Measurements from ENCODE around the gene ARTN.

Gene ARTN

DNA sequence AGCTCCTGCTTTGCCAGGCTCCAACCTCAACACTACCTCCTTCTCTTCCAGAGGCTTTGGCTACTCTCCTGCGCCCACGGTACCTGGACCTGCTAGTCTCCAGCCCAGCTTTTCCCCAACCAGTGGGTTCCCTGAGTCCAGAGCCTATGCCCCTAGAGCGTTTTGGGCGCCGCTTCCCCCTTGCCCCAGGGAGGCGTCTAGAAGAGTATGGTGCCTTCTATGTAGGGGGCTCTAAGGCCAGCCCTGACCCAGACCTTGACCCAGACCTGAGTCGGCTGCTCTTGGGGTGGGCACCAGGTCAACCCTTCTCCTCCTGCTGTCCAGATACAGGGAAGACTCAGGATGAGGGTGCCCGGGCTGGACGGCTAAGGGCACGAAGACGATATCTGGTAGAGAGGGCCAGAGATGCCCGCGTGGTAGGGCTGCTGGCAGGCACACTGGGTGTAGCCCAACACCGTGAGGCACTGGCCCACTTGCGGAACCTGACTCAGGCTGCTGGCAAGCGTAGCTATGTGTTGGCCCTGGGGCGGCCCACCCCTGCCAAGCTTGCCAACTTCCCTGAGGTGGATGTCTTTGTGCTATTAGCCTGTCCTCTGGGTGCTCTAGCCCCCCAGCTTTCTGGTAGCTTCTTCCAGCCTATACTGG lies 37.9 kb downstream of the ARTN start:
- H3K27ac ChIP-seq (ENCODE audit: low read depth, low read length), result no peak overlapping the region
- H3K79me2 ChIP-seq (ENCODE audit: control insufficient read depth, insufficient read depth, low read length), result peaks cover 20% of the 10 kb centered on the region
- H3K79me1 ChIP-seq (ENCODE audit: low read length), result peaks cover 19% of the 10 kb centered on the region
- no peak overlapping the region for H3K18ac ChIP-seq (ENCODE audit: low read length)
- DNase-seq, result no peak
- H4K8ac ChIP-seq (ENCODE audit: low read depth, low read length), result no peak overlapping the region
- no peak overlapping the region for H3K4me3 ChIP-seq (ENCODE audit: low read length)
- H3K4me2 ChIP-seq (ENCODE audit: low read length), result no peak overlapping the region
- no peak overlapping the region for H3K56ac ChIP-seq (ENCODE audit: low read length)
- H2BK5ac ChIP-seq (ENCODE audit: low read length), result no peak overlapping the region
- no peak overlapping the region for H4K5ac ChIP-seq (ENCODE audit: low read length)
- no peak overlapping the region for H3K9ac ChIP-seq (ENCODE audit: low read length)
- H3K4ac ChIP-seq (ENCODE audit: low read depth, low read length), result no peak overlapping the region
- no peaks in the 10 kb centered on the region for H3K27me3 ChIP-seq (ENCODE audit: insufficient read depth, low read length, poor library complexity)
- H3K23ac ChIP-seq (ENCODE audit: low read length), result no peak overlapping the region
- no peak overlapping the region for H2BK120ac ChIP-seq (ENCODE audit: low read depth, low read length)
- H3K4me1 ChIP-seq (ENCODE audit: control insufficient read depth, low read depth, low read length), result peaks cover 2% of the 10 kb centered on the region
- H2BK15ac ChIP-seq (replicated peaks; ENCODE audit: low read depth), result no peak overlapping the region
- no CpG with 5 or more reads among the region's 17 CpGs for WGBS (ENCODE audit: extremely low coverage, insufficient coverage, low lambda C conversion rate)
- no peak overlapping the region for H2AK5ac ChIP-seq (ENCODE audit: low read length)
- H3K36me3 ChIP-seq (ENCODE audit: control insufficient read depth, insufficient read depth, low read length), result peaks cover 2% of the 10 kb centered on the region

DNA sequence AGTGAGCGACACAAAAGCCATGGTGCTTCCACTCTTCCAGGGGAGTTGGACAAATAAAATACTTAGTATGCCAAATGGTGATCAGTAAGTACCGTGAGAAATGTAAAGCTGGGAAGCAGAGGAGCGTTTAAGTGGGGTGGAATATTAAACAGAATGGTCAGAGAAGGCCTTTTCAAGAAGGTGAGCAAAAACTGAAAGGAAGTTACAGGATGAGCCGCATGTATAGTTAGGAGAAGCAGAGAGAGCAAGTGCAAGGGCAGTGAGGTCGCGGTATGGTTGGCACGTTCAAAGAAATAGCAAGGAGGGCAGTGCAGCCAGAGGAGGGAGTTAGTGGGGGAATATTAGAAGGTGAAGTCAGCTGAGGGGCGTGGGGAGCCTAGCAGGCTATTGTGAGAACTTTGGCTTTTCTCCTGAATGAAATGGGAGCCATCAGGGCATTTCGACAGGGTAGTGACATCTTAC lies 40.4 kb downstream of the ARTN start:
- H3K79me2 ChIP-seq (ENCODE audit: control insufficient read depth, insufficient read depth, low read length), result peaks cover 20% of the 10 kb centered on the region
- no peak overlapping the region for H2BK5ac ChIP-seq (ENCODE audit: low read length)
- H3K9ac ChIP-seq (ENCODE audit: low read length), result peak overlapping the region; percentile 61
- H3K4me2 ChIP-seq (ENCODE audit: low read length), result peak overlapping the region; percentile 65
- peak overlapping the region; percentile 79 for H3K56ac ChIP-seq (ENCODE audit: low read length)
- H2BK15ac ChIP-seq (replicated peaks; ENCODE audit: low read depth), result no peak overlapping the region
- peaks cover 5% of the 10 kb centered on the region for H3K36me3 ChIP-seq (ENCODE audit: control insufficient read depth, insufficient read depth, low read length)
- H3K4me3 ChIP-seq (ENCODE audit: low read length), result peak overlapping the region; percentile 28
- H3K27me3 ChIP-seq (ENCODE audit: insufficient read depth, low read length, poor library complexity), result no peaks in the 10 kb centered on the region
- no CpG with 5 or more reads among the region's 9 CpGs for WGBS (ENCODE audit: extremely low coverage, insufficient coverage, low lambda C conversion rate)
- no peak overlapping the region for H3K18ac ChIP-seq (ENCODE audit: low read length)
- no peak overlapping the region for H4K8ac ChIP-seq (ENCODE audit: low read depth, low read length)
- H2BK120ac ChIP-seq (ENCODE audit: low read depth, low read length), result no peak overlapping the region
- H3K27ac ChIP-seq (ENCODE audit: low read depth, low read length), result no peak overlapping the region
- H3K79me1 ChIP-seq (ENCODE audit: low read length), result peaks cover 30% of the 10 kb centered on the region
- DNase-seq, result no peak
- no peak overlapping the region for H2AK5ac ChIP-seq (ENCODE audit: low read length)
- no peak overlapping the region for H4K5ac ChIP-seq (ENCODE audit: low read length)
- no peak overlapping the region for H3K23ac ChIP-seq (ENCODE audit: low read length)
- no peak overlapping the region for H3K4ac ChIP-seq (ENCODE audit: low read depth, low read length)
- peaks cover 2% of the 10 kb centered on the region for H3K4me1 ChIP-seq (ENCODE audit: control insufficient read depth, low read depth, low read length)

- H2BK15ac ChIP-seq (replicated peaks; ENCODE audit: low read depth), result no peak within 1 kb of the TSS
- no CpG with 5 or more reads among the region's 93 CpGs for WGBS (ENCODE audit: extremely low coverage, insufficient coverage, low lambda C conversion rate)
- peak within 1 kb of the TSS; percentile 45 for H3K27ac ChIP-seq (ENCODE audit: low read depth, low read length)
- H2BK120ac ChIP-seq (ENCODE audit: low read depth, low read length), result no peak within 1 kb of the TSS
- H3K56ac ChIP-seq (ENCODE audit: low read length), result peak within 1 kb of the TSS; percentile 99
- H4K8ac ChIP-seq (ENCODE audit: low read depth, low read length), result no peak within 1 kb of the TSS
- H2AK5ac ChIP-seq (ENCODE audit: low read length), result no peak within 1 kb of the TSS
- peak within 1 kb of the TSS; percentile 16 for H3K18ac ChIP-seq (ENCODE audit: low read length)
- H3K79me1 ChIP-seq (ENCODE audit: low read length), result peaks cover 30% of the 10 kb centered on the region
- peak within 1 kb of the TSS; percentile 40 for H3K4ac ChIP-seq (ENCODE audit: low read depth, low read length)
- no peaks in the 10 kb centered on the region for H3K27me3 ChIP-seq (ENCODE audit: insufficient read depth, low read length, poor library complexity)
- peak within 1 kb of the TSS; percentile 51 for H2BK5ac ChIP-seq (ENCODE audit: low read length)
- H3K4me2 ChIP-seq (ENCODE audit: low read length), result peak within 1 kb of the TSS; percentile 95
- H3K4me1 ChIP-seq (ENCODE audit: control insufficient read depth, low read depth, low read length), result peaks cover 2% of the 10 kb centered on the region
- peak within 1 kb of the TSS; percentile 1 for H3K23ac ChIP-seq (ENCODE audit: low read length)
- peak within 1 kb of the TSS; percentile 97 for H3K9ac ChIP-seq (ENCODE audit: low read length)
- H4K5ac ChIP-seq (ENCODE audit: low read length), result no peak within 1 kb of the TSS
- peak; percentile 97 for DNase-seq
- peak within 1 kb of the TSS; percentile 86 for H3K4me3 ChIP-seq (ENCODE audit: low read length)
- H3K36me3 ChIP-seq (ENCODE audit: control insufficient read depth, insufficient read depth, low read length), result peaks cover 5% of the 10 kb centered on the region
- H3K79me2 ChIP-seq (ENCODE audit: control insufficient read depth, insufficient read depth, low read length), result peaks cover 20% of the 10 kb centered on the region
Measured at GRCh38 chr1:43974443-43975248, 41.0 kb downstream of the ARTN start, which contains the start of gene ATP6V0B. Gene ATP6V0B, plus strand, starts transcription at chr1:43974960. Its CDS starts 81 bp downstream, at chr1:43975041.

DNA sequence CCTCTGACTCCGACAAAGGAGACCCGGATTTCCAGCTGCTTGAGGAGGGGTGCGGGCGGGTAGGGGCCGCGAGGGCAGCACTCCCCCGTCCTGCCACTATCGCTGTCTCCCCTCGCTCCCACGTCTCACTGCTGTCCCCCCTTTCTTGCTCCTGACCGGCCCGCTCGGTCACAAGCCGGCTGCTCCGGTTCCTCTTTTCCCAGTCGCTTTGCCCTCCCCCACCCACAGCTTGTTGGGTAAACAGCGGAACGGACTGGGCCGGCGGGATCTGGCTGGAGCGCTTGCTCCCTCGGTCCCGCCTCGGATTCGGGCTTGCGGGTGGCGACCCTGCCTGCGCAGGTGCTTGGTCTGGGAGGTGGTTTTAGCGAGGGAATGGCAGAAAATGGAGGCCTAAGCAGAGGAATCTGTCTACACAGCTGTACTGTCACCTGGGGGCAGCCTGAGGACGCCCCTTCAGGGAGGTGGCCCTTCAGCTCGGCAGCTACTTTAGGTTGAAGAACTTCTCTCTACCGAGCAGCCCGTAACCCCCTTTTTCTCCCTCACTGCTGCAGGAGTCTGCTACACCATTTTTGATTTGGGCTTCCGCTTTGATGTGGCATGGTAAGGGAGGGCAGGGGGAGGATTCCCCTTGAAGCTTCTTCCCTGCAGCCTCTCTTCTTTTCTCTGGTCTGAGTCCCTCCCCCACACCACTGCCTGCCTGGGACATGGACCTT lies 41.8 kb downstream of the ARTN start:
- WGBS (ENCODE audit: extremely low coverage, insufficient coverage, low lambda C conversion rate), result no CpG with 5 or more reads among the region's 34 CpGs
- H3K79me2 ChIP-seq (ENCODE audit: control insufficient read depth, insufficient read depth, low read length), result peaks cover 21% of the 10 kb centered on the region
- no peak overlapping the region for H2BK5ac ChIP-seq (ENCODE audit: low read length)
- peak overlapping the region; percentile 45 for H3K27ac ChIP-seq (ENCODE audit: low read depth, low read length)
- H4K5ac ChIP-seq (ENCODE audit: low read length), result no peak overlapping the region
- DNase-seq, result peak; percentile 45
- peak overlapping the region; percentile 97 for H3K9ac ChIP-seq (ENCODE audit: low read length)
- H3K79me1 ChIP-seq (ENCODE audit: low read length), result peaks cover 28% of the 10 kb centered on the region
- no peak overlapping the region for H2BK120ac ChIP-seq (ENCODE audit: low read depth, low read length)
- peaks cover 5% of the 10 kb centered on the region for H3K36me3 ChIP-seq (ENCODE audit: control insufficient read depth, insufficient read depth, low read length)
- peaks cover 2% of the 10 kb centered on the region for H3K4me1 ChIP-seq (ENCODE audit: control insufficient read depth, low read depth, low read length)
- no peak overlapping the region for H2AK5ac ChIP-seq (ENCODE audit: low read length)
- peak overlapping the region; percentile 1 for H3K23ac ChIP-seq (ENCODE audit: low read length)
- no peak overlapping the region for H4K8ac ChIP-seq (ENCODE audit: low read depth, low read length)
- H3K4ac ChIP-seq (ENCODE audit: low read depth, low read length), result peak overlapping the region; percentile 40
- no peak overlapping the region for H2BK15ac ChIP-seq (replicated peaks; ENCODE audit: low read depth)
- H3K27me3 ChIP-seq (ENCODE audit: insufficient read depth, low read length, poor library complexity), result no peaks in the 10 kb centered on the region
- peak overlapping the region; percentile 86 for H3K4me3 ChIP-seq (ENCODE audit: low read length)
- H3K4me2 ChIP-seq (ENCODE audit: low read length), result peak overlapping the region; percentile 95
- peak overlapping the region; percentile 16 for H3K18ac ChIP-seq (ENCODE audit: low read length)
- peak overlapping the region; percentile 99 for H3K56ac ChIP-seq (ENCODE audit: low read length)

DNA sequence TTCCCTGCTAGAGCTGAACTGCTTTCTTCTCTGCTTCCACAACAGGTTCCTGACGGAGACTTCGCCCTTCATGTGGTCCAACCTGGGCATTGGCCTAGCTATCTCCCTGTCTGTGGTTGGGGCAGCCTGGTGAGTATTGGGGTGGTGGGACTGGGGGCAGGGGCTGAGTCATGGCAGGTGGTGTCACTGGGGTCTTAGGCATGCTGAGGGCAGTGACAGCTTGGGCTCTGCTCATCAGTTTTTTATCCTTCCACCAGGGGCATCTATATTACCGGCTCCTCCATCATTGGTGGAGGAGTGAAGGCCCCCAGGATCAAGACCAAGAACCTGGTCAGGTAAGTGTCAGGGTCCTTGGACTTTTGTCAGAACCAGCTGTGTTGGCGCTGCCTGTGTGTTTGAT lies 42.4 kb downstream of the ARTN start:
- Histone ChIP-seq H3K36me3 (ENCODE audit: control insufficient read depth, insufficient read depth, low read length) (peaks cover 5% of the 10 kb centered on the region), H3K27me3 (ENCODE audit: insufficient read depth, low read length, poor library complexity) (no peaks in the 10 kb centered on the region), H4K5ac (ENCODE audit: low read length) (no peak overlapping the region), H3K79me1 (ENCODE audit: low read length) (peaks cover 26% of the 10 kb centered on the region), H3K4me1 (ENCODE audit: control insufficient read depth, low read depth, low read length) (peaks cover 2% of the 10 kb centered on the region), H3K4me3 (ENCODE audit: low read length) (no peak overlapping the region), H2BK5ac (ENCODE audit: low read length) (no peak overlapping the region), H2AK5ac (ENCODE audit: low read length) (no peak overlapping the region), H2BK120ac (ENCODE audit: low read depth, low read length) (no peak overlapping the region), H3K4ac (ENCODE audit: low read depth, low read length) (no peak overlapping the region), H4K8ac (ENCODE audit: low read depth, low read length) (no peak overlapping the region), H3K27ac (ENCODE audit: low read depth, low read length) (no peak overlapping the region), H2BK15ac (replicated peaks; ENCODE audit: low read depth) (no peak overlapping the region), H3K56ac (ENCODE audit: low read length) (no peak overlapping the region), H3K79me2 (ENCODE audit: control insufficient read depth, insufficient read depth, low read length) (peaks cover 17% of the 10 kb centered on the region), H3K9ac (ENCODE audit: low read length) (peak overlapping the region; percentile 97), H3K4me2 (ENCODE audit: low read length) (peak overlapping the region; percentile 95), H3K23ac (ENCODE audit: low read length) (no peak overlapping the region), H3K18ac (ENCODE audit: low read length) (no peak overlapping the region)
- no CpG with 5 or more reads among the region's 4 CpGs for WGBS (ENCODE audit: extremely low coverage, insufficient coverage, low lambda C conversion rate)
- no peak for DNase-seq
